ENCODE data around the gene SPATA13.

SPATA13 gene

DNA sequence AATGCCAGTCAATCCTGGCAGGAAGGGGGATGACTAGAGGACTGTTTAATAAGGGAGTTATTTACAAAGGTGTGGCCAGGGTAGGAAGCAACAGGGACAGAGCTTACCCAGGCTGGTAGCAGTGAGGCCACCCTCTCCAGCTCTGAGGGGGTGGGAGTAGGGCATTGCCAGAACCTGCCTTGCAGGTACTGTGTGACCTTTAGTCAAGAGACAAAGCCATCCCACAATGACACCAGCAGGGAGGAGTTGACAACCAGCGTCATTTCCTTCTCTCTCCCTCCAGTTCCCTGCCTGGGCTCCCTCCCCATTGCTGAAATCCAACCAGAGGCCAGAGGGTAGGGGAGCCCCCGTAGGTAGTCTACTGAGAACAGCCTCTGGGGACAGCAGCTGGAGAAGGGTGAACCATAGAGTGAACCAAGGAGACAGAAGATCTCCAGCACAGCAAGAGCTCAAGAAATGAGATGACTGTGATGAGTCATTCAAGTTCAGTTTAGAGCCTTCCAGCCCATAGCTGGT is 33.3 kb upstream of the SPATA13 start:
- H3K4me1 ChIP-seq (ENCODE audit: control insufficient read depth, insufficient read depth, low read length), result no peaks in the 10 kb centered on the region
- no peak overlapping the region for H3K4me3 ChIP-seq (ENCODE audit: low read depth, low read length)
- ChIA-PET CTCF (no interaction called here), POLR2A (interaction anchor here (0.7 kb wide), 1 partner anchor 33 kb away, joined by 3 read pairs; the partner anchor contains the start of gene SPATA13)
- H3K36me3 ChIP-seq (ENCODE audit: control insufficient read depth in 2 of 2, insufficient read depth in 1 of 2, low read length in 2 of 2), result no peaks in the 10 kb centered on the region
- H3K9me3 ChIP-seq (ENCODE audit: control insufficient read depth, insufficient read depth, low read depth, low read length), result no peaks in the 10 kb centered on the region
- TF ChIP-seq, protein P1, sequence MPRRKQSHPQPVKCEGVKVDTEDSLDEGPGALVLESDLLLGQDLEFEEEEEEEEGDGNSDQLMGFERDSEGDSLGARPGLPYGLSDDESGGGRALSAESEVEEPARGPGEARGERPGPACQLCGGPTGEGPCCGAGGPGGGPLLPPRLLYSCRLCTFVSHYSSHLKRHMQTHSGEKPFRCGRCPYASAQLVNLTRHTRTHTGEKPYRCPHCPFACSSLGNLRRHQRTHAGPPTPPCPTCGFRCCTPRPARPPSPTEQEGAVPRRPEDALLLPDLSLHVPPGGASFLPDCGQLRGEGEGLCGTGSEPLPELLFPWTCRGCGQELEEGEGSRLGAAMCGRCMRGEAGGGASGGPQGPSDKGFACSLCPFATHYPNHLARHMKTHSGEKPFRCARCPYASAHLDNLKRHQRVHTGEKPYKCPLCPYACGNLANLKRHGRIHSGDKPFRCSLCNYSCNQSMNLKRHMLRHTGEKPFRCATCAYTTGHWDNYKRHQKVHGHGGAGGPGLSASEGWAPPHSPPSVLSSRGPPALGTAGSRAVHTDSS (tag by site-specific recombination; IDR thresholded peaks at IDR 0.05), result no peak
- TF ChIP-seq ZNF677 (tag by site-specific recombination; IDR thresholded peaks at IDR 0.05) (no peak), ZNF280D (tag by site-specific recombination; IDR thresholded peaks at IDR 0.05) (no peak), ZNF561 (tag by site-specific recombination; IDR thresholded peaks at IDR 0.05; ENCODE audit: borderline replicate concordance) (no peak), ZIC2 (tag by site-specific recombination; IDR thresholded peaks at IDR 0.05) (peak; percentile 59), ZNF830 (tag by site-specific recombination; IDR thresholded peaks at IDR 0.05; ENCODE audit: low read depth) (no peak), ZNF610 (tag by site-specific recombination; IDR thresholded peaks at IDR 0.05; ENCODE audit: borderline replicate concordance) (no peak)
- H3K27ac ChIP-seq (ENCODE audit: extremely low read depth, low read depth, low read length), result no peak overlapping the region

GRCh38 chr13:24128112-24128511 is 32.4 kb upstream of the SPATA13 start:
- H3K27ac ChIP-seq (ENCODE audit: extremely low read depth, low read depth, low read length), result no peak overlapping the region
- H3K4me3 ChIP-seq (ENCODE audit: low read depth, low read length), result no peak overlapping the region
- ChIA-PET POLR2A (no interaction called here), CTCF (no interaction called here)
- H3K4me1 ChIP-seq (ENCODE audit: control insufficient read depth, insufficient read depth, low read length), result no peaks in the 10 kb centered on the region
- H3K36me3 ChIP-seq (ENCODE audit: control insufficient read depth in 2 of 2, insufficient read depth in 1 of 2, low read length in 2 of 2), result no peaks in the 10 kb centered on the region
- H3K9me3 ChIP-seq (ENCODE audit: control insufficient read depth, insufficient read depth, low read depth, low read length), result no peaks in the 10 kb centered on the region
- TF ChIP-seq, protein P2, sequence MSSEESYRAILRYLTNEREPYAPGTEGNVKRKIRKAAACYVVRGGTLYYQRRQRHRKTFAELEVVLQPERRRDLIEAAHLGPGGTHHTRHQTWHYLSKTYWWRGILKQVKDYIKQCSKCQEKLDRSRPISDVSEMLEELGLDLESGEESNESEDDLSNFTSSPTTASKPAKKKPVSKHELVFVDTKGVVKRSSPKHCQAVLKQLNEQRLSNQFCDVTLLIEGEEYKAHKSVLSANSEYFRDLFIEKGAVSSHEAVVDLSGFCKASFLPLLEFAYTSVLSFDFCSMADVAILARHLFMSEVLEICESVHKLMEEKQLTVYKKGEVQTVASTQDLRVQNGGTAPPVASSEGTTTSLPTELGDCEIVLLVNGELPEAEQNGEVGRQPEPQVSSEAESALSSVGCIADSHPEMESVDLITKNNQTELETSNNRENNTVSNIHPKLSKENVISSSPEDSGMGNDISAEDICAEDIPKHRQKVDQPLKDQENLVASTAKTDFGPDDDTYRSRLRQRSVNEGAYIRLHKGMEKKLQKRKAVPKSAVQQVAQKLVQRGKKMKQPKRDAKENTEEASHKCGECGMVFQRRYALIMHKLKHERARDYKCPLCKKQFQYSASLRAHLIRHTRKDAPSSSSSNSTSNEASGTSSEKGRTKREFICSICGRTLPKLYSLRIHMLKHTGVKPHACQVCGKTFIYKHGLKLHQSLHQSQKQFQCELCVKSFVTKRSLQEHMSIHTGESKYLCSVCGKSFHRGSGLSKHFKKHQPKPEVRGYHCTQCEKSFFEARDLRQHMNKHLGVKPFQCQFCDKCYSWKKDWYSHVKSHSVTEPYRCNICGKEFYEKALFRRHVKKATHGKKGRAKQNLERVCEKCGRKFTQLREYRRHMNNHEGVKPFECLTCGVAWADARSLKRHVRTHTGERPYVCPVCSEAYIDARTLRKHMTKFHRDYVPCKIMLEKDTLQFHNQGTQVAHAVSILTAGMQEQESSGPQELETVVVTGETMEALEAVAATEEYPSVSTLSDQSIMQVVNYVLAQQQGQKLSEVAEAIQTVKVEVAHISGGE (tag by site-specific recombination; conservative IDR thresholded peaks at IDR 0.05; ENCODE audit: low read depth), result no peak
- TF ChIP-seq ZNF211 (tag by site-specific recombination; IDR thresholded peaks at IDR 0.05; ENCODE audit: low read depth) (no peak), ZNF324 (tag by site-specific recombination; IDR thresholded peaks at IDR 0.05) (no peak), ZNF514 (tag by site-specific recombination; IDR thresholded peaks at IDR 0.05) (no peak), KLF1 (tag by site-specific recombination; IDR thresholded peaks at IDR 0.05) (no peak), ZNF585B (tag by site-specific recombination; IDR thresholded peaks at IDR 0.05) (no peak), ZNF157 (tag by site-specific recombination; IDR thresholded peaks at IDR 0.05) (no peak), ZNF664 (tag by site-specific recombination; IDR thresholded peaks at IDR 0.05) (no peak), KLF10 (tag by site-specific recombination; IDR thresholded peaks at IDR 0.05) (no peak), ZFP37 (tag by site-specific recombination; IDR thresholded peaks at IDR 0.05) (no peak), ZNF214 (tag by site-specific recombination; IDR thresholded peaks at IDR 0.05; ENCODE audit: borderline replicate concordance) (no peak), ATF2 (tag by site-specific recombination; IDR thresholded peaks at IDR 0.05; ENCODE audit: low read depth) (no peak), PRDM1 (tag by site-specific recombination; IDR thresholded peaks at IDR 0.05) (no peak), ZNF133 (tag by site-specific recombination; IDR thresholded peaks at IDR 0.05) (no peak), ZNF792 (tag by site-specific recombination; IDR thresholded peaks at IDR 0.05) (no peak)
- TF ChIP-seq, protein P3, sequence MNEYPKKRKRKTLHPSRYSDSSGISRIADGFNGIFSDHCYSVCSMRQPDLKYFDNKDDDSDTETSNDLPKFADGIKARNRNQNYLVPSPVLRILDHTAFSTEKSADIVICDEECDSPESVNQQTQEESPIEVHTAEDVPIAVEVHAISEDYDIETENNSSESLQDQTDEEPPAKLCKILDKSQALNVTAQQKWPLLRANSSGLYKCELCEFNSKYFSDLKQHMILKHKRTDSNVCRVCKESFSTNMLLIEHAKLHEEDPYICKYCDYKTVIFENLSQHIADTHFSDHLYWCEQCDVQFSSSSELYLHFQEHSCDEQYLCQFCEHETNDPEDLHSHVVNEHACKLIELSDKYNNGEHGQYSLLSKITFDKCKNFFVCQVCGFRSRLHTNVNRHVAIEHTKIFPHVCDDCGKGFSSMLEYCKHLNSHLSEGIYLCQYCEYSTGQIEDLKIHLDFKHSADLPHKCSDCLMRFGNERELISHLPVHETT (tag by site-specific recombination; IDR thresholded peaks at IDR 0.05), result no peak
- TF ChIP-seq, protein P4, sequence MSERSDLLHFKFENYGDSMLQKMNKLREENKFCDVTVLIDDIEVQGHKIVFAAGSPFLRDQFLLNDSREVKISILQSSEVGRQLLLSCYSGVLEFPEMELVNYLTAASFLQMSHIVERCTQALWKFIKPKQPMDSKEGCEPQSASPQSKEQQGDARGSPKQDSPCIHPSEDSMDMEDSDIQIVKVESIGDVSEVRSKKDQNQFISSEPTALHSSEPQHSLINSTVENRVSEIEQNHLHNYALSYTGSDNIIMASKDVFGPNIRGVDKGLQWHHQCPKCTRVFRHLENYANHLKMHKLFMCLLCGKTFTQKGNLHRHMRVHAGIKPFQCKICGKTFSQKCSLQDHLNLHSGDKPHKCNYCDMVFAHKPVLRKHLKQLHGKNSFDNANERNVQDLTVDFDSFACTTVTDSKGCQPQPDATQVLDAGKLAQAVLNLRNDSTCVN (tag by site-specific recombination; optimal IDR thresholded peaks at IDR 0.05), result no peak

All from HEK293 (cell line).